Measurements from ENCODE around the gene CMSS1.

GRCh38 chr3:99900248-99900647 lies 82.6 kb downstream of the CMSS1 start:
- no peak for TF ChIP-seq CTCF (IDR thresholded peaks at IDR 0.05)
- no peak for TF ChIP-seq POLR2A (IDR thresholded peaks at IDR 0.05)

All from uterus (tissue), 2 donors.